Measurements from ENCODE around the gene PDK2.

GRCh38 chr17:50079334-50080095 lies 15.6 kb upstream of the PDK2 start:
- TF ChIP-seq POLR2AphosphoS5 (IDR thresholded peaks at IDR 0.05) (no peak), POLR2A (IDR thresholded peaks at IDR 0.05) (no peak)
